Motor neuron (in vitro differentiated cells): Measurements from ENCODE around the gene PAX7. TPM values are rescaled to one million over a fixed set of nuclear protein-coding genes. Genes with fewer than 3 reads are reported as not detected.

Experiments
- ATAC-seq, 8 experiments: fragments of 200-7000 bp; cut with Tn5 transposase; replicated peaks in 6 of 8; 2 replicates each; pipeline ENCODE4 v1.8.0; 2021; ENCODE audit warnings: mild to moderate bottlenecking in 8 of 8, moderate library complexity in 8 of 8
- H3K27ac ChIP-seq, 2 donors: fragments of 250-450 bp; sonication (Bioruptor Pico); 2 replicates each; pipeline ENCODE4 v1.9.0; 2021; ENCODE audit warnings: antibody characterized with exemption in 2 of 2, mild to moderate bottlenecking in 2 of 2, moderate library complexity in 1 of 2
- H3K4me1 ChIP-seq, 2 donors: fragments of 250-450 bp; sonication (Bioruptor Pico); replicated peaks in 1 of 2; 2 replicates each; pipeline ENCODE4 v1.6.1; 2021; ENCODE audit warnings: antibody characterized with exemption in 2 of 2, mild to moderate bottlenecking in 2 of 2, moderate library complexity in 1 of 2
- H3K4me3 ChIP-seq, 5 donors: fragments of 250-450 bp; sonication (Bioruptor Pico); 2 replicates each; pipeline ENCODE4 v1.9.0; 2021; ENCODE audit warnings: antibody characterized with exemption in 5 of 5, mild to moderate bottlenecking in 5 of 5, moderate library complexity in 4 of 5
- WGBS, 10 experiments: fragments of 450-650 bp; shearing (Covaris generic); methylation state at CpG; one replicate each; pipeline ENCODE4 v1.0.0; 2022; 5-methylcytosine and 5-hydroxymethylcytosine counted together
- in situ Hi-C, 9 experiments: fragments of 400-800 bp; cut with MboI; loops; one replicate each; pipeline ENCODE4 v1.15.0; 2021; ENCODE audit warnings: low sequenced_read_pairs in 9 of 9, low pct_unique_long_range_greater_than_20kb in 2 of 9; ENCODE audit not compliant: unreplicated experiment in 9 of 9
- total RNA-seq, 8 experiments: library from RNA; unstranded; fragments of 300-600 nt; gene quantifications; 2 replicates each; pipeline versions ENCODE4 v1.2.3 to v1.2.4, GENCODE V29; 2022

PAX7 gene
- total RNA-seq, 8 experiments from 2014 or later, result 0.05 to 0.76 (median 0.18) TPM; not detected in 1

- ATAC-seq, result no peak
Observed at GRCh38 chr1:18645747-18646090, 15.1 kb downstream of the PAX7 start.

GRCh38 chr1:18646091-18646785 lies 15.6 kb downstream of the PAX7 start:
- Histone ChIP-seq H3K4me3 (no peak overlapping the region), H3K27ac (no peak overlapping the region), H3K4me1 (peaks cover 11 to 34% of the 10 kb centered on the region in 2 donors)
- WGBS, 10 experiments, result 0 to 27% (median 4%) methylated on average over 1 to 31 of the region's 35 CpGs; no CpG with 5 or more reads in 1 of the 10 experiments
- in situ Hi-C loops, result no loop called here
- peak in 5 of 8 experiments; percentile 45 to 65 (median 50) for ATAC-seq

More at GRCh38 chr1:18645747-18646090, 15.1 kb downstream of the PAX7 start:
- Histone ChIP-seq H3K4me3 (no peak overlapping the region), H3K27ac (no peak overlapping the region), H3K4me1 (peaks cover 11 to 36% of the 10 kb centered on the region in 2 donors)
- 2 to 20% (median 6%) methylated on average over 1 to 10 of the region's 10 CpGs; no CpG with 5 or more reads in 3 of the 10 experiments for WGBS, 10 experiments
- in situ Hi-C loops, result no loop called here

- WGBS, 10 experiments, result 0 to 4% methylated on average over 2 to 5 of the region's 48 CpGs; no CpG with 5 or more reads in 8 of the 10 experiments
- peak overlapping the region in 1 of 5 donors; percentile 8 for H3K4me3 ChIP-seq
- no peak overlapping the region for H3K27ac ChIP-seq
- peaks cover 11 to 34% of the 10 kb centered on the region in 2 donors for H3K4me1 ChIP-seq
- in situ Hi-C loops, result no loop called here
- ATAC-seq, result peak in 5 of 8 experiments; percentile 68 to 80 (median 76)
Observed at GRCh38 chr1:18646786-18647410, 16.3 kb downstream of the PAX7 start.

GRCh38 chr1:18647681-18648214 lies 17.1 kb downstream of the PAX7 start:
- ATAC-seq, result no peak
- H3K27ac ChIP-seq, result no peak overlapping the region
- in situ Hi-C loops, result no loop called here
- H3K4me3 ChIP-seq, result no peak overlapping the region
- 0 to 27% (median 11%) methylated on average over 1 to 3 of the region's 3 CpGs; no CpG with 5 or more reads in 3 of the 10 experiments for WGBS, 10 experiments
- peaks cover 11 to 34% of the 10 kb centered on the region in 2 donors for H3K4me1 ChIP-seq

DNA sequence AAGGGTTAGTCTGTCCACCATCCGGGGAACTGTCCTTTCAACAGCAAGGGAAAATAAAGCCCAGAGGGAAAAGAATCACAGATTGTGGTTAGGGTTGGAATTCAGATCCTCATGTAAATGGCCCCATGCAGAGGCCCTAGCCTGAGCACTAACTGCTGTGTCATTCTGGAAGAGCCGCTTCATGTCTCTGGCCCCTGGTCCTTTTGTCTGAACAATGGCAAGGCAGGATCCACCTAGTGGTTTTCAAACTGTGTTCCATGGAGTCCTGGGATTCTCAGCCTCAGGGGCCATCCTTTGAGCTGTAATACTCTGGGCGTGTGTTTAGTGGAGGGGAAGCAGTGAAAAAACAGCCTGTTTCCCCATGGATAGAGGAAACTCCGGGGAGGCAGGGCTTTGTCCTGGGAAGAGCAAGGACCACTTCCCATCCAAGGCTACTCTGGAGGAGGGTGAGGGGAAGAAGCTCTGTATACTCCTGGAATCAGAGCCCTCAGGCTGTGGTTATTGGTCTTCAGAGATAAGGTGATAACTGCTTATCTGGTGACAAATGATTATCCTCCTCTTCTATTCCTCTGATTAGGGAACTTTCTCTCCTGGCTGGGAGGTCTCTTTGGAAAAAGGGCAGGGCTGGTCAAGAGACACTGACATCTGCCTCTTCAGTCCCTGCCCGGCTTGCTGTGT lies 19.2 kb downstream of the PAX7 start:
- in situ Hi-C loops, result no loop called here
- H3K4me1 ChIP-seq, result peaks cover 3 to 40% of the 10 kb centered on the region in 2 donors
- no peak overlapping the region for H3K27ac ChIP-seq
- no peak overlapping the region for H3K4me3 ChIP-seq
- peak in 3 of 8 experiments; percentile 82 to 92 (median 92) for ATAC-seq
- WGBS, 10 experiments, result 8 to 70% (median 33%) methylated on average over 1 to 4 of the region's 5 CpGs; no CpG with 5 or more reads in 2 of the 10 experiments

GRCh38 chr1:18651713-18652112 lies 21.1 kb downstream of the PAX7 start:
- no peak overlapping the region for H3K27ac ChIP-seq
- ATAC-seq, result no peak
- 0 to 36% (median 22%) methylated on average over 1 to 3 of the region's 8 CpGs; no CpG with 5 or more reads in 7 of the 10 experiments for WGBS, 10 experiments
- no peak overlapping the region for H3K4me3 ChIP-seq
- peaks cover 3 to 29% of the 10 kb centered on the region in 2 donors for H3K4me1 ChIP-seq
- in situ Hi-C loops, result no loop called here

DNA sequence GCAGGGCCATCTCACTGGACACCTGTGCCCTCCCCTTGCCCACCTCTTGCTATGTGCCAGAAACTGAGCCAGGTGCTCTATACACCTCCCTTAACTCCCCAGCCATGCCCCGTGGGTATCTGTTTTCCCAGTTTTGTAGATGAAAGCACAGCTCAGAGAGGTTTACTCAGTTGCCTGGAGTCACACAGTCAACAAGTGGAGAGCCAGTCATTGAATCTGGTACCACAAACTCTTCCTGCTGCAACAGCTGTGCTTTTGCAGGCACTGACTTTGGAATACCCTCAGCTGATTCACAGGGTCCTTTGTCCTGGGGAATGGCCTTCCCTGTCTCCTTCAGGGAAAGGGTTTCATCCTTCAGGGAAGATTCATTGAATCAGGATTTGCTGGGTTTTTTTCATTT lies 22.1 kb downstream of the PAX7 start:
- ATAC-seq, result no peak
- 0 to 25% (median 20%) methylated on average over 1 of the region's 1 CpG; no CpG with 5 or more reads in 7 of the 10 experiments for WGBS, 10 experiments
- no peak overlapping the region for H3K27ac ChIP-seq
- in situ Hi-C loops, result no loop called here
- peaks cover 0 to 25% of the 10 kb centered on the region in 2 donors for H3K4me1 ChIP-seq
- no peak overlapping the region for H3K4me3 ChIP-seq

- WGBS, 10 experiments, result 10 to 77% (median 52%) methylated on average over 1 to 8 of the region's 8 CpGs
- Histone ChIP-seq H3K4me1 (peaks cover 0 to 25% of the 10 kb centered on the region in 2 donors), H3K27ac (no peak overlapping the region), H3K4me3 (no peak overlapping the region)
- no peak for ATAC-seq
- in situ Hi-C loops, result no loop called here
Observed at GRCh38 chr1:18653367-18653766, 22.7 kb downstream of the PAX7 start.

- H3K27ac ChIP-seq, result no peak overlapping the region
- peaks cover 0 to 25% of the 10 kb centered on the region in 2 donors for H3K4me1 ChIP-seq
- no peak overlapping the region for H3K4me3 ChIP-seq
- peak in 5 of 8 experiments; percentile 87 to 92 (median 89) for ATAC-seq
- in situ Hi-C loops, result no loop called here
- 0 to 20% (median 3%) methylated on average over 3 to 12 of the region's 13 CpGs; no CpG with 5 or more reads in 3 of the 10 experiments for WGBS, 10 experiments
Observed at GRCh38 chr1:18653916-18654315, 23.3 kb downstream of the PAX7 start.

DNA sequence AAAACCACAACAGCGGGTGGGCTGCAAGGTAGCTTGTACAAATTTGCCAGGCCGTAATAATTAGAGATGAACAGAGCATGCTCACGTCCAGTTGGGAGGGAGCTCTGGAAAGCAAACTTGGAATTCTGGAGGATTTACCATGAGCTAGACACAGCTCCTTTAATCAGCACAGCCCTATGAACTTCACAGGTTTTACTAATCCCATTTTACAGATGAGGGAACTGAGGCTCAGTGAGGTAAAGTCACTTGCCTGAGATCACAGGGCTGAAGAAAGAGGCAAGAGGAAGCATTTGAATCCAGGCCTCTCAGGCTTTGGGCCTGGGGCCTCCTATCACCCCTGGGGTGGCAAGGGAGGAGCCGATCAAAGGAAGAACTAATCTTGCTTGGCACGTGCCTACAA lies 24.0 kb downstream of the PAX7 start:
- ATAC-seq, result no peak
- H3K27ac ChIP-seq, result no peak overlapping the region
- WGBS, 10 experiments, result 20 to 100% (median 79%) methylated on average over 1 to 5 of the region's 5 CpGs; no CpG with 5 or more reads in 1 of the 10 experiments
- in situ Hi-C loops, result no loop called here
- H3K4me1 ChIP-seq, result peaks cover 0 to 25% of the 10 kb centered on the region in 2 donors
- no peak overlapping the region for H3K4me3 ChIP-seq

- WGBS, 10 experiments, result 5 to 37% (median 10%) methylated on average over 1 to 17 of the region's 17 CpGs
- H3K4me1 ChIP-seq, result peaks cover 0 to 30% of the 10 kb centered on the region in 2 donors
Observed at GRCh38 chr1:18657506-18658201, 27.0 kb downstream of the PAX7 start.

GRCh38 chr1:18658831-18659230 lies 28.2 kb downstream of the PAX7 start:
- in situ Hi-C loops, result no loop called here
- 83% methylated on average over 1 of the region's 1 CpG; no CpG with 5 or more reads in 9 of the 10 experiments for WGBS, 10 experiments
- no peak overlapping the region for H3K4me3 ChIP-seq
- ATAC-seq, result no peak
- H3K4me1 ChIP-seq, result peaks cover 0 to 23% of the 10 kb centered on the region in 2 donors
- no peak overlapping the region for H3K27ac ChIP-seq

More at GRCh38 chr1:18657506-18658201, 27.0 kb downstream of the PAX7 start:
- H3K4me3 ChIP-seq, result no peak overlapping the region
- ATAC-seq, result peak in 3 of 8 experiments; percentile 21 to 65 (median 57)
- H3K27ac ChIP-seq, result no peak overlapping the region
- in situ Hi-C loops, result no loop called here
